Renal pelvis (tissue), 4 donors: ENCODE results near the gene PDCD7. TPM values are rescaled to one million over a fixed set of nuclear protein-coding genes. Genes with fewer than 3 reads are reported as not detected.
"Not testable (repeated sequence)": the region's sequence is repeated elsewhere in the genome, so short reads cannot be mapped to it uniquely, and the experiment has no call there.

Experiments
- DNase-seq: peaks from one replicate; pipeline ENCODE4 v3.0.0-alpha.2; 2013
- polyA plus RNA-seq, 3 donors: library from polyadenylated mRNA; unstranded; fragments of 120-200 nt; gene quantifications; one replicate each; pipeline ENCODE4 v1.2.1, GENCODE V29; 2013; ENCODE audit not compliant: insufficient read length in 3 of 3

The PDCD7 gene
- polyA plus RNA-seq, 3 donors = 28.4 to 35.4 (median 28.6) TPM

DNA sequence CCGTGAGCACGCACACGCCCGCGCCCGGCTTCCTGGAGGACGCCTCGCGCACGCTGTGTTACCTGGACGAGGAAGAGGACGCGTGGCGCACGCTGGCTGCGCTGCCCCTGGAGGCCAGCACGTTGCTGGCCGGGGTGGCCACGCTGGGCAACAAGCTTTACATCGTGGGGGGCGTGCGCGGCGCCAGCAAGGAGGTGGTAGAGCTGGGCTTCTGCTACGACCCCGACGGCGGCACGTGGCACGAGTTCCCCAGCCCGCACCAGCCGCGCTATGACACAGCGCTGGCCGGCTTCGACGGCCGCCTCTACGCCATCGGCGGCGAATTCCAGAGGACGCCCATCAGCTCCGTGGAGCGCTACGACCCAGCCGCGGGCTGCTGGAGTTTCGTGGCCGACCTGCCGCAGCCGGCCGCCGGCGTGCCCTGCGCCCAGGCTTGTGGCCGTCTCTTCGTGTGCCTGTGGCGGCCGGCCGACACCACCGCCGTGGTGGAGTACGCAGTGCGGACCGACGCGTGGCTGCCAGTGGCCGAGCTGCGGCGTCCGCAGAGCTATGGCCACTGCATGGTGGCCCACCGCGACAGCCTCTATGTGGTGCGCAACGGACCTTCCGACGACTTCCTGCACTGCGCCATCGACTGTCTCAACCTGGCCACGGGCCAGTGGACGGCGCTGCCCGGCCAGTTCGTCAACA, 56.2 kb downstream of the PDCD7 start:
- DNase-seq = no peak

DNA sequence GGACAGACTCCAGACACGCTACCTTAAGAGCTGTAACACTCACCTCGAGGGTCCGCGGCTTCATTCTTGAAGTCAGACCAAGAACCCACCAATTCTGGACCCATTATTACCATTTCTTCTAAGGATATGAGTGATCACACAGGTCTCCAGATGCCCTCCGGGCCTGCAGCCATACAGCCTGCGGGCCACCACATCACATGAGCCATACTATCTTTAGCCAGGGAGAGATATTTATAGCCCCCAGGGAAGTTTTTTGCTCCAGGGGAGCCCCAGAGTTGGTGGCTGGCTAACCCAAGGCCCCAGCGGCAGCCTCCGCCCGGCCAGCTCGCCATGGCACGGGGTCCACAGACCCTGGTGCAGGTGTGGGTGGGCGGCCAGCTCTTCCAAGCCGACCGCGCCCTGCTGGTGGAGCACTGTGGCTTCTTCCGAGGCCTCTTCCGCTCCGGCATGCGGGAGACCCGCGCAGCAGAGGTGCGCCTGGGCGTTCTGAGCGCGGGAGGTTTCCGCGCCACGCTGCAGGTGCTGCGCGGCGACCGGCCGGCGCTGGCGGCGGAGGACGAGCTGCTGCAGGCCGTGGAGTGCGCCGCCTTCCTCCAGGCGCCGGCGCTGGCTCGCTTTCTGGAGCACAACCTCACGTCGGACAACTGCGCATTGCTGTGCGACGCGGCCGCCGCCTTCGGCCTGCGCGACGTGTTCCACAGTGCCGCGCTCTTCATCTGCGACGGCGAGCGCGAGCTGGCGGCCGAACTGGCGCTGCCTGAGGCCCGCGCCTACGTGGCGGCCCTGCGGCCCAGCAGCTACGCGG, 56.9 kb downstream of the PDCD7 start, which contains the start of gene KBTBD13:
Gene KBTBD13 (plus strand): TSS at position 261 of the 805 bp plus-strand sequence. CDS start 70 bp downstream, at position 331.
- DNase-seq = no peak

DNA sequence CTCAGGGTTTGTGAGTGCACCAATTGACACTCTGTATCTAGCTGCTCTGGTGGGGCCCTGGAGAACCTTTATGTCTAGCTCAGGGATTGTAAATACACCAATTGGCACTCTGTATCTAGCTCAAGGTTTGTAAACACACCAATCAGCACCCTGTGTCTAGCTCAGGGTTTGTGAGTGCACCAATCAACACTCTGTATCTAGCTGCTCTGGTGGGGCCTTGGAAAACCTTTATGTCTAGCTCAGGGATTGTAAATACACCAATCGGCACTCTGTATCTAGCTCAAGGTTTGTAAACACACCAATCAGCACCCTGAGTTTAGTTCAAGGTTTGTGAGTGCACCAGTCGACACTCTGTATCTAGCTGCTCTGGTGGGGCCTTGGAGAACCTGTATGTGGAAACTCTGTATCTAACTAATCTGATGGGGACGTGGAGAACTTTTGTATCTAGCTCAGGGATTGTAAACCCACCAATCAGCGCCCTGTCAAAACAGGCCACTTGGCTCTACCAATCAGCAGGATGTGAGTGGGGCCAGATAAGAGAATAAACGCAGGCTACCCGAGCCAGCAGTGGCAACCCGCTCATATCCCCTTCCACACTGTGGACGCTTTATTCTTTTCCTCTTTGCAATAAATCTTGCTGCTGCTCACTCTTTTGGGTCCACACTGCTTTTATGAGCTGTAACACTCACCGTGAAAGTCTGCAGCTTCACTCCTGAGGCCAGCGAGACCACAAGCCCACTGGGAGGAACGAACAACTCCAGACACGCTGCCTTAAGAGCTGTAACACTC, 57.8 kb downstream of the PDCD7 start:
- DNase-seq = not testable (repeated sequence)

DNA sequence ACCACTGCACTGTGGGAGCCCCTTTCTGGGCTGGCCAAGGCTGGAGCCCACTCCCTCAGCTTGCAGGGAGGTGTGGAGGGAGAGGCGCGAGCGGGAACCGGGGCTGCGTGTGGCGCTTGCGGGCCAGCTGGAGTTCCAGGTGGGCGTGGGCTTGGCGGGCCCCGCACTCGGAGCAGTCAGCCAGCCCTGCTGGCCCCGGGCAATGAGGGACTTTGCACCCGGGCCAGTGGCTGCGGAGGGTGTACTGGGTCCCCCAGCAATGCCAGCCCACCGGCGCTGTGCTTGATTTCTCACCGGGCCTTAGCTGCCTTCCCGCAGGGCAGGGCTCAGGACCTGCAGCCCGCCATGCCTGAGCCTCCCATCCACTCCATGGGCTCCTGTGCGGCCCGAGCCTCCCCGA, 58.7 kb downstream of the PDCD7 start:
- DNase-seq = not testable (repeated sequence)

DNA sequence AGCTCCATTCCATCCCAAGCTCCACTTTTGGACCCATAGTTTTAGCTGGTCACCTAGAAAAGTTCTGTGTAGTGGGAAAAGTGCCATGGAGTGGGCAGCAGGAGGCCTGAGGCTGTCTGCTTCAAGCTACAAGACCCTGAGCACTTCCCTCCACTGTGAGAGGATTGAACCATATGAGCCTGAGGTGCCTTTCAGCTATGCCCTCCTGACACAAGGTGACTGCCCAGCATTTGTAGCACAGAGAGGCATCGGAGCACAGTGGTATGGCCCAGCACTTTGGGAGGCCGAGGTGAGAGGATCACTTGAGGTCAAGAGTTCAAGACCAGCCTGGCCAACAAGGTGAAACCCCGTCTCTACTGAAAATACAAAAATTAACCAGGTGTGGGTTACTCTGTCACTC, 61.0 kb downstream of the PDCD7 start:
- no peak for DNase-seq

DNA sequence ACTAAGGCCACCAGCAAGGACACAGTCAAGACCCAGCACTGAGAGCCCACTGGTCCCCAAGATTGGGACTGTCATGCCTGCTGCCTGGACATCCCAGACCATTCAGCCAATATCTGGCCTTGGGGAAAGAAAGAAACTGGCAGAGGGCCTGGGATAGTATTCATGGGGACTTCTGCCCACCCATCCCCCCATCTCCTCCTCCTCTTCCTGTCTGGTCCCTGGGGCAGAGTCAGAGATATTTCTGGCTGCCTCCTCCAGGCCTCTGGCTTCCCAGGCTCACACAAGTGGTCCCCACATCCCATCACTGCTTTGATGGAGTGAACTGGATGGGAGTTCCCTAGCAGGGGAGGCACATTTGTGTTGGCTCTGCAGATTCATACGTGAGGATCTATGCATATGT, 61.6 kb downstream of the PDCD7 start:
- no peak for DNase-seq

DNA sequence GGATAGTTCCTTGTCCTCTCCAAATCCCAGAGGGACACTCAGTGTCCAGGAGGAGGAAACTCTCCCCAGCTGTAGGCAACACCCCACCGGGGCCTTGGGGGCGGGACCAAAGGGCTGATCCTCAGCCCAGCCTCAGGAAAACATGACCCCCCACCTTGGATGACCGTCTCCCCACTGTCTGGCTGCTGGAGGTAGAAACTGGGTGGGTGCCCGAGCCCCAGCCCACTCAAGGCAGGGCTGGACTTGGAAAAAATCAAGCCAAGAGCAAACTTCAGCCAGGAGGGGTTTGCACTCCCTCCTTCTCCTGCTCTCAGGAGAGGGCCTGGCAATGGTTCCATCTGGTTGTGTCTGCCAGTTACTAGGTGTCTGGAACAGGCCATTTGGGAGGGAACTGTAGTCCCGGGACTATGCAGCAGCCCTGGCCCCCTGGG, 62.2 kb downstream of the PDCD7 start:
- no peak for DNase-seq

DNA sequence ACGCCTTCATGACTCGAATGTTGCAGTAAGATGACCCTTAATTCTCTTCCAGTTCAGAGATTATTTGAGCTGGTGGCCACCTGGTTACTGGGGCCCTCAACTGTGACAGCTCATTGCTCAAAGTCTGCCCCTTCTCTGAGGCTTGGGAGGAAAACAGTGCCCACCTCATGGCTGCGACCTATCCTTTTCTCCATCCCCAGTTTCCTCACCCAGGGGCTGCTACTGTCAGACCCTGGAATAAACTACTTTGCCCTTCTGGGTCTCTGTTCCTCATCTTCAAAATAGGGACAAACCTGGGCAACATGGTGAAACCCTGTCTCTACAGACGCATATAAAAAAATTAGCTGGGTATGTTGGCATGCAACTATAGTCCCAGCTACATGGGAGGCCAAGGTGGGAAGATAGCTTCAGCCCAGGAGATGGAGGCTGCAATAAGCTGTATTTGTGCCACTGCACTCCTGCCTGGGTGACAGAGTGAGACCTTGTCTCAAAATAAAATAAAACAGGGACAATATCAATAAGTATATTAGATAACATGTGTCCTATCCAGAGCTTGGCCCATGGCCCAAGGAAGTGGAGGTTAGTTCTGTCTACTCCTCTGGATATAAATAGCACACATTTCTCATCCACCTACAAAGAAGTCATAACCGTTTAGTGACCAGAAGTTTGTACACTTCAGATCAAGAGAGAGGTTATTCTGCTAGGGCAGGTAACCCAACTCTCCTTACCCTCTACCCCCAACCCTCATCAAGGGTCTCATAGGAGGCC, 63.6 kb downstream of the PDCD7 start:
- no peak for DNase-seq

DNA sequence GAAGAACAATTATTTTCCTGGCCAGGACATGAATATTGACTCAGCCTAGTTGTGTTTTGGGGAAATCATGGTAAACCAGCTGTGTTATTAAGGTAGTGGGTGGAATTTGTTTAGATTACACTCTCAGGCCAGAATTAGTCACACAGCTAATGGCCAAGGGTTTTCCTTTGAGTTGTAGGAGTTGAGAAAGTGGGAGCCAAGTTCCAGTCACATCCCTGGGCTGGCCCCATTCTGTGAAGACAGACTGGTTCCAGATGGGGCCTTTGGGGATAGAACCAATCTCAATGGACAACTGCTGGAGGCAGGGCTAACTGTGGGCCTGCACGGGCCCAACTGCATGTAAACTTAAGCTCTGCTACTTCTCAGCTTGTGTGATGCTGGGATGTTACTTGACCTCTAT, 64.4 kb downstream of the PDCD7 start:
- no peak for DNase-seq

DNA sequence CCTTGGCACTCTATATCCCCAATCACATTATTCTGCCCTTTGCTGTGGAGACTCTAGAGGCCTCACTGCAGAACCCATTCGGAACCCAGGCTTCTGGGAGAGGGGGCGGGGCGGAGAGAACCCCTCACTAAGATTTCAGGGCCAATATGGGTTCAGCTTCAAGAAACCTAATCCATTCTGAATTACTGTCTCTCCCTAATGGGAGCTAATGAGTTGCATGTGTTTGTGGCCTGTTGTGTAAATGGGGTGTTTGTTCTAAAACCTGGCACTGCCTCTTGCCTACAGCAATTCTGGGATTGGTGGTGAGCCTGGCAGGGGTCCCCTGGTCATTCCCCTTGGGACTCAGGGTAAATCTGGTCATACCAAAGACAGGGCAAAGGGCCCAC, 65.2 kb downstream of the PDCD7 start:
- no peak for DNase-seq

DNA sequence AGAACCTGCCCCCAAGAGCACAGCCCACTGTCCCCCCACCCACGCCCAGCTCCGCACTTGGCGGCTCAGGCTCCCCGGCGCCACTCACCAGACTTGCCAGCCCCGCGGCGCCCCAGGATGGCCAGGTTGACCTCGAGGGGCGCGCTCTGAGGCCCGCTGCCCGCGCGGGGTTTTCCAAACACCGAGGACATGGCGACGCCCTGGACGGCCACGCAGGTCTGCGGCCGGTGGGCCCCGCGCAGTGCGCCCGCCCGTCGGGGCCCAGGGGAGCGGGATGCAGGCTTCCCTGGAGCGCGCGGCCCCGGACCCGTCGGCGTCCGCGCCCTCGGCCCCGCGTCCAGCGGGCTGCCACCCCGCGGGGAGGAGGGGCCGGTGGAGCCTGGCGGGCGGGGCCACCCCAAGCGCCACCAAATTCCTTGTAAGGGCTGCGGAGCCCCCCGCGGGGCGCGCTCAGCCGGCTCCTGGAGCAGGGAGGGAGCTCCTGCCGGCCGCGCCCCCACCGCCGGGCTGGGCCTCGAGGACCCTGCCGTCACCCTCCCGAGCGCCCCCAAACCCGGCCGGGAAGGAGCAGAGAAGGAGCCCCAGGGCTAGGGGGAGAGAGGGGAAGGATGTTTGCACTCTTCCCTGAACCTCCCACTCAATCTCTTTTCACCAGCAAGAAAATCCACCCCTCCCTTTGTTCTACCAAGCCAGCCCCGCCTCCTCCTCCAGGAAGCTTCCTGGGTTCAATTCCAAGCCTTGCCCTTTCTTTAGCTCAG, 65.8 kb downstream of the PDCD7 start, which contains the start of gene RASL12:
Gene RASL12 (minus strand): TSS at position 347 of the 758 bp plus-strand sequence. CDS start 156 bp downstream, at position 191.
- no peak for DNase-seq

Other genes starting within 250 kb of the PDCD7 start
- gene ANKDD1A, start 221.9 kb downstream of the PDCD7 start, polyA plus RNA-seq = 1 to 10 TPM; 5.1 to 10.0 (median 7.8) TPM
- 100 to 1,000 TPM; 103 to 115 (median 105) TPM for gene SPG21, start 143.9 kb downstream of the PDCD7 start, polyA plus RNA-seq
- gene MTFMT, start 104.2 kb downstream of the PDCD7 start, polyA plus RNA-seq = 10 to 100 TPM; 11.7 to 16.9 (median 15.8) TPM
- 10 to 100 TPM; 10.5 to 14.1 (median 13.3) TPM for gene SLC51B, start 88.4 kb downstream of the PDCD7 start, polyA plus RNA-seq
- gene RASL12, start 65.8 kb downstream of the PDCD7 start, polyA plus RNA-seq = 1 to 10 TPM; 6.2 to 8.2 (median 7.2) TPM
- under 1 TPM in 2 of 3 donors, not detected in 1; 0.07 to 0.09 TPM for gene KBTBD13, start 57.1 kb downstream of the PDCD7 start, polyA plus RNA-seq
- 1 to 10 TPM; 4.3 to 9.8 (median 8.7) TPM for gene UBAP1L, start 18.6 kb downstream of the PDCD7 start, polyA plus RNA-seq
- gene CLPX, start 51.5 kb upstream of the PDCD7 start, polyA plus RNA-seq = 10 to 100 TPM; 62.2 to 78.9 (median 75.9) TPM
- gene CILP, start 77.7 kb upstream of the PDCD7 start, polyA plus RNA-seq = 1 to 10 TPM; 3.2 to 4.4 (median 3.4) TPM
- gene PARP16, start 153.1 kb upstream of the PDCD7 start, polyA plus RNA-seq = 10 to 100 TPM; 17.2 to 17.7 (median 17.4) TPM
- not detected for gene RNU5A-1, start 162.2 kb upstream of the PDCD7 start, polyA plus RNA-seq
- gene RNU5B-1, start 170.9 kb upstream of the PDCD7 start, polyA plus RNA-seq = not detected
- 10 to 100 TPM in 1 of 3 donors, 1 to 10 TPM in 2; 7.7 to 10.6 (median 9.6) TPM for gene IGDCC3, start 244.2 kb upstream of the PDCD7 start, polyA plus RNA-seq